HepG2 (cell line): Measurements from ENCODE around the gene ADCY1.

Experiments
- MYC ChIP-seq: sonication (generic); formaldehyde crosslinking; IDR thresholded peaks from 2 replicates; pipeline ENCODE4 v1.9.0; 2021; ENCODE audit warnings: missing genetic modification reagents, borderline replicate concordance
- TAF1 ChIP-seq: sonication (generic); formaldehyde crosslinking; IDR thresholded peaks from 2 replicates; pipeline ENCODE4 v1.4.0; 2020; ENCODE audit warnings: missing genetic modification reagents
- TEAD2 ChIP-seq: sonication (generic); formaldehyde crosslinking; IDR thresholded peaks from 2 replicates; pipeline ENCODE4 v1.9.0; 2021; ENCODE audit warnings: missing genetic modification reagents
- ZNF124 ChIP-seq: sonication (generic); formaldehyde crosslinking; IDR thresholded peaks from 2 replicates; pipeline ENCODE4 v1.4.0; 2020; ENCODE audit warnings: missing genetic modification reagents
- ZNF274 ChIP-seq: sonication (generic); formaldehyde crosslinking; IDR thresholded peaks from 2 replicates; pipeline ENCODE4 v1.5.1; 2020; ENCODE audit warnings: mild to moderate bottlenecking, missing genetic modification reagents
- TF ChIP-seq, protein P1 (sequence below): sonication (generic); formaldehyde crosslinking; IDR thresholded peaks from 2 replicates; pipeline ENCODE4 v1.5.0; 2020; ENCODE audit warnings: mild to moderate bottlenecking, missing genetic modification reagents, moderate library complexity
- TF ChIP-seq, protein P2 (sequence below): sonication (generic); formaldehyde crosslinking; IDR thresholded peaks from 2 replicates; pipeline ENCODE4 v1.5.1; 2020; ENCODE audit warnings: missing genetic modification reagents, mild to moderate bottlenecking, borderline replicate concordance
- TF ChIP-seq, protein P3 (sequence below): sonication (generic); formaldehyde crosslinking; IDR thresholded peaks from 2 replicates; pipeline ENCODE4 v1.5.0; 2020; ENCODE audit warnings: missing genetic modification reagents, mild to moderate bottlenecking, borderline replicate concordance

DNA sequence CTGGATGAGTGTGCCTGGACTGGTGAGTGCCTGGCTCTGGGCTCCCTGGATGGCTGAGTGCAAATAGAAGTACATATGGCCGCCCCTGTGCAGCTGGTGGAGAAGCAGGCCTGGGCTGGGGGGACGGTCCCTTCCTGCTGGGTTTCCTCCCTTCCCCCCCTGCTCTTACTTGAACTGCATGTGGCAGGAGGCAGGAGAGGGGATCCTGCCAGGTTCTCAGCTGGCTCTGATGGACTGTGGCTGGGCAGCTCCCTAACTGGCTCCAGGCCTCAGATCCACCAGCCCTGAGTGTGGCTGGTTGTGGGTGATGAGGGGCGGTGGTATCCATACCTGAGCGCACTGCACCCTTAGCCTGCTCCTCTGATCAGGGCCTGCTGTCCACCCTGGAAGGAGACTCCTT is 26.9 kb downstream of the ADCY1 start:
- TF ChIP-seq MYC (CRISPR knock-in tag) (no peak), TAF1 (CRISPR knock-in tag) (no peak), ZNF124 (CRISPR knock-in tag) (no peak), TEAD2 (no peak), ZNF274 (CRISPR knock-in tag) (no peak)
- TF ChIP-seq, protein P1, sequence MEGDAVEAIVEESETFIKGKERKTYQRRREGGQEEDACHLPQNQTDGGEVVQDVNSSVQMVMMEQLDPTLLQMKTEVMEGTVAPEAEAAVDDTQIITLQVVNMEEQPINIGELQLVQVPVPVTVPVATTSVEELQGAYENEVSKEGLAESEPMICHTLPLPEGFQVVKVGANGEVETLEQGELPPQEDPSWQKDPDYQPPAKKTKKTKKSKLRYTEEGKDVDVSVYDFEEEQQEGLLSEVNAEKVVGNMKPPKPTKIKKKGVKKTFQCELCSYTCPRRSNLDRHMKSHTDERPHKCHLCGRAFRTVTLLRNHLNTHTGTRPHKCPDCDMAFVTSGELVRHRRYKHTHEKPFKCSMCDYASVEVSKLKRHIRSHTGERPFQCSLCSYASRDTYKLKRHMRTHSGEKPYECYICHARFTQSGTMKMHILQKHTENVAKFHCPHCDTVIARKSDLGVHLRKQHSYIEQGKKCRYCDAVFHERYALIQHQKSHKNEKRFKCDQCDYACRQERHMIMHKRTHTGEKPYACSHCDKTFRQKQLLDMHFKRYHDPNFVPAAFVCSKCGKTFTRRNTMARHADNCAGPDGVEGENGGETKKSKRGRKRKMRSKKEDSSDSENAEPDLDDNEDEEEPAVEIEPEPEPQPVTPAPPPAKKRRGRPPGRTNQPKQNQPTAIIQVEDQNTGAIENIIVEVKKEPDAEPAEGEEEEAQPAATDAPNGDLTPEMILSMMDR: no peak
- TF ChIP-seq, protein P2, sequence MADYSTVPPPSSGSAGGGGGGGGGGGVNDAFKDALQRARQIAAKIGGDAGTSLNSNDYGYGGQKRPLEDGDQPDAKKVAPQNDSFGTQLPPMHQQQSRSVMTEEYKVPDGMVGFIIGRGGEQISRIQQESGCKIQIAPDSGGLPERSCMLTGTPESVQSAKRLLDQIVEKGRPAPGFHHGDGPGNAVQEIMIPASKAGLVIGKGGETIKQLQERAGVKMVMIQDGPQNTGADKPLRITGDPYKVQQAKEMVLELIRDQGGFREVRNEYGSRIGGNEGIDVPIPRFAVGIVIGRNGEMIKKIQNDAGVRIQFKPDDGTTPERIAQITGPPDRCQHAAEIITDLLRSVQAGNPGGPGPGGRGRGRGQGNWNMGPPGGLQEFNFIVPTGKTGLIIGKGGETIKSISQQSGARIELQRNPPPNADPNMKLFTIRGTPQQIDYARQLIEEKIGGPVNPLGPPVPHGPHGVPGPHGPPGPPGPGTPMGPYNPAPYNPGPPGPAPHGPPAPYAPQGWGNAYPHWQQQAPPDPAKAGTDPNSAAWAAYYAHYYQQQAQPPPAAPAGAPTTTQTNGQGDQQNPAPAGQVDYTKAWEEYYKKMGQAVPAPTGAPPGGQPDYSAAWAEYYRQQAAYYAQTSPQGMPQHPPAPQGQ: no peak
- TF ChIP-seq, protein P3, sequence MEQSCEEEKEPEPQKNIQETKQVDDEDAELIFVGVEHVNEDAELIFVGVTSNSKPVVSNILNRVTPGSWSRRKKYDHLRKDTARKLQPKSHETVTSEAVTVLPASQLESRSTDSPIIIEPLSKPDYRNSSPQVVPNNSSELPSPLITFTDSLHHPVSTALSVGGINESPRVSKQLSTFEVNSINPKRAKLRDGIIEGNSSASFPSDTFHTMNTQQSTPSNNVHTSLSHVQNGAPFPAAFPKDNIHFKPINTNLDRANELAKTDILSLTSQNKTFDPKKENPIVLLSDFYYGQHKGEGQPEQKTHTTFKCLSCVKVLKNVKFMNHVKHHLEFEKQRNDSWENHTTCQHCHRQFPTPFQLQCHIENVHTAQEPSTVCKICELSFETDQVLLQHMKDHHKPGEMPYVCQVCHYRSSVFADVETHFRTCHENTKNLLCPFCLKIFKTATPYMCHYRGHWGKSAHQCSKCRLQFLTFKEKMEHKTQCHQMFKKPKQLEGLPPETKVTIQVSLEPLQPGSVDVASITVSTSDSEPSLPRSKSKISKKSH: no peak
